GM23338 (cell line): ENCODE results near the gene CDHR4. TPM values are rescaled to one million over a fixed set of nuclear protein-coding genes. Genes with fewer than 3 reads are reported as not detected.

Source experiments
- ATAC-seq: fragments of 200-7000 bp; cut with Tn5 transposase; 3 replicates; pipeline ENCODE4 v1.9.1; 2020
- DNase-seq: peaks from one replicate; pipeline ENCODE4 v3.0.0-alpha.2; 2015; ENCODE audit warnings: low spot score
- H2AFZ ChIP-seq: fragments of 200-600 bp; sonication (generic); 2 replicates; pipeline ENCODE4 v1.8.0; 2016; ENCODE audit warnings: antibody characterized with exemption, mild to moderate bottlenecking, moderate library complexity
- H3F3A ChIP-seq: fragments of 200-600 bp; sonication (generic); replicated peaks from 2 replicates; pipeline ENCODE4 v1.8.0; 2017; ENCODE audit warnings: antibody characterized with exemption, mixed run types, low read depth
- H3K27ac ChIP-seq: fragments of 200-600 bp; sonication (generic); 2 replicates; pipeline ENCODE4 v1.6.1; 2016; ENCODE audit warnings: low read depth
- H3K27me3 ChIP-seq: fragments of 200-600 bp; sonication (generic); 2 replicates; pipeline ENCODE4 v1.8.0; 2016; ENCODE audit warnings: mild to moderate bottlenecking, mixed run types, moderate library complexity; ENCODE audit not compliant: insufficient read depth
- H3K36me3 ChIP-seq: fragments of 200-600 bp; sonication (generic); 2 replicates; pipeline ENCODE4 v1.8.0; 2016; ENCODE audit warnings: mild to moderate bottlenecking; ENCODE audit not compliant: insufficient read depth
- H3K4me1 ChIP-seq: fragments of 200-600 bp; sonication (generic); 2 replicates; pipeline ENCODE4 v1.8.0; 2016; ENCODE audit warnings: mild to moderate bottlenecking, moderate library complexity; ENCODE audit not compliant: insufficient read depth
- H3K4me2 ChIP-seq: fragments of 200-600 bp; sonication (generic); 2 replicates; pipeline ENCODE4 v1.7.1; 2017; ENCODE audit warnings: mixed run types
- H3K4me3 ChIP-seq: fragments of 200-600 bp; sonication (generic); 2 replicates; pipeline ENCODE4 v1.6.1; 2016; ENCODE audit warnings: mixed run types
- H3K79me2 ChIP-seq: fragments of 200-600 bp; sonication (generic); replicated peaks from 2 replicates; pipeline ENCODE4 v1.8.0; 2017; ENCODE audit warnings: mild to moderate bottlenecking; ENCODE audit not compliant: insufficient read depth
- H3K9me2 ChIP-seq: fragments of 200-600 bp; sonication (generic); 2 replicates; pipeline ENCODE4 v1.8.0; 2017; ENCODE audit not compliant: insufficient read depth
- H4K20me1 ChIP-seq: fragments of 200-600 bp; sonication (generic); replicated peaks from 2 replicates; pipeline ENCODE4 v1.8.0; 2017; ENCODE audit warnings: mild to moderate bottlenecking; ENCODE audit not compliant: insufficient read depth
- H3K27ac Mint-ChIP-seq: 2 replicates; pipeline ENCODE4 v1.8.0; 2020; ENCODE audit warnings: inconsistent platforms, mild to moderate bottlenecking, moderate library complexity, mixed read lengths
- H3K27me3 Mint-ChIP-seq: 3 replicates; pipeline ENCODE4 v1.8.0; 2022; ENCODE audit warnings: low read depth, mild to moderate bottlenecking, moderate library complexity, mixed read lengths, inconsistent platforms; ENCODE audit not compliant: insufficient read depth, poor library complexity
- H3K36me3 Mint-ChIP-seq: 3 replicates; pipeline ENCODE4 v1.8.0; 2021; ENCODE audit warnings: low read depth, mild to moderate bottlenecking, inconsistent platforms, moderate library complexity, mixed read lengths
- H3K4me1 Mint-ChIP-seq: 3 replicates; pipeline ENCODE4 v1.8.0; 2020; ENCODE audit warnings: mild to moderate bottlenecking, inconsistent platforms, mixed read lengths
- H3K4me3 Mint-ChIP-seq: 3 replicates; pipeline ENCODE4 v1.8.0; 2021; ENCODE audit warnings: moderate library complexity, mild to moderate bottlenecking, inconsistent platforms, mixed read lengths
- H3K9me3 Mint-ChIP-seq: 3 replicates; pipeline ENCODE4 v1.8.0; 2020; ENCODE audit warnings: moderate library complexity, mild to moderate bottlenecking, inconsistent platforms, mixed read lengths
- ETS1 ChIP-seq: IDR thresholded peaks from 2 replicates; pipeline ENCODE4 v1.6.1; 2016; ENCODE audit warnings: antibody characterized with exemption
- EZH2 ChIP-seq: fragments of 200-600 bp; sonication (generic); IDR thresholded peaks from one replicate; pipeline ENCODE4 v1.8.0; 2017; ENCODE audit warnings: antibody characterized with exemption, mild to moderate bottlenecking, low read depth; ENCODE audit not compliant: unreplicated experiment
- EZH2phosphoT487 ChIP-seq: fragments of 200-600 bp; sonication (generic); IDR thresholded peaks from one replicate; pipeline ENCODE4 v1.8.1; 2018; ENCODE audit warnings: antibody characterized with exemption; ENCODE audit not compliant: unreplicated experiment
- POLR2AphosphoS5 ChIP-seq: IDR thresholded peaks from 2 replicates; pipeline ENCODE4 v1.6.1; 2016; ENCODE audit warnings: antibody characterized with exemption, low read depth
- STAT1 ChIP-seq: IDR thresholded peaks from one replicate; pipeline ENCODE4 v1.6.1; 2016; ENCODE audit warnings: antibody characterized with exemption; ENCODE audit not compliant: unreplicated experiment
- ZNF114 ChIP-seq: fragments of 250-450 bp; sonication (Bioruptor Pico); IDR thresholded peaks from 2 replicates; pipeline ENCODE4 v1.5.0; 2020; ENCODE audit warnings: mild to moderate bottlenecking, moderate library complexity
- ZNF462 ChIP-seq: fragments of 250-450 bp; sonication (Bioruptor Pico); IDR thresholded peaks from 2 replicates; pipeline ENCODE4 v1.5.0; 2020; ENCODE audit warnings: mild to moderate bottlenecking, moderate library complexity
- polyA plus RNA-seq: library from polyadenylated mRNA; unstranded; fragments of >200 nt; fragmentation: Nextera tagmentation; extraction: Ambion mirVana; gene quantifications from 2 replicates; pipeline ENCODE4 v1.2.1, GENCODE V29; 2016
- total RNA-seq: library from RNA; depleted of rRNA; stranded (reverse); fragments of >200 nt; shearing (Covaris generic); gene quantifications from 2 replicates; pipeline ENCODE4 v1.2.3, GENCODE V29; 2014

The CDHR4 gene
- total and polyA plus RNA-seq, 2 experiments from 2014 or later = 0.24 to 0.26 TPM

- TF ChIP-seq ZNF462 (CRISPR knock-in tag) (no peak), ETS1 (no peak), EZH2 (no peak), ZNF114 (CRISPR knock-in tag) (no peak), EZH2phosphoT487 (no peak), POLR2AphosphoS5 (no peak), STAT1 (no peak)
Measured at GRCh38 chr3:49806850-49807249, 7.2 kb upstream of the CDHR4 start (continued).

GRCh38 chr3:49805897-49806701 is 6.4 kb upstream of the CDHR4 start:
- Mint-ChIP-seq H3K4me1 (peaks cover 40% of the 10 kb centered on the region), H3K9me3 (no peaks in the 10 kb centered on the region), H3K27me3 (peaks cover 27% of the 10 kb centered on the region), H3K27ac (no peak overlapping the region; the same call in 1 of the 2 replicates), H3K4me3 (no peak overlapping the region), H3K36me3 (no peaks in the 10 kb centered on the region)
- H3F3A ChIP-seq = peaks cover 15% of the 10 kb centered on the region; the same call in 1 of the 2 replicates
- ATAC-seq (peak; percentile 3), DNase-seq (peak; percentile 83)
- peak overlapping the region; percentile 74 for H3K27ac ChIP-seq
- peaks cover 34% of the 10 kb centered on the region for H3K4me1 ChIP-seq
- no peaks in the 10 kb centered on the region for H4K20me1 ChIP-seq
- H3K4me2 ChIP-seq = peak overlapping the region; percentile 74
- H3K9me2 ChIP-seq = no peaks in the 10 kb centered on the region
- H2AFZ ChIP-seq = no peak overlapping the region
- H3K4me3 ChIP-seq = peak overlapping the region; percentile 43; the same call in 1 of the 2 replicates
- peaks cover 15% of the 10 kb centered on the region for H3K27me3 ChIP-seq
- H3K79me2 ChIP-seq = no peaks in the 10 kb centered on the region
- H3K36me3 ChIP-seq = no peaks in the 10 kb centered on the region
- peak; percentile 54 for TF ChIP-seq ETS1
